Spleen (tissue), 7 donors: ENCODE data around the gene ATP6V1E1.

ENCODE experiments used
- POLR2A ChIP-seq, 3 donors: fragments of 450-650 bp; IDR thresholded peaks; one replicate each; pipeline ENCODE4 v1.5.1; 2017; ENCODE audit warnings: antibody characterized with exemption in 3 of 3, mild to moderate bottlenecking in 1 of 3
- POLR2AphosphoS5 ChIP-seq, 3 donors: sonication (generic); formaldehyde crosslinking; IDR thresholded peaks; one replicate each; pipeline ENCODE4 v1.5.1; 2017; ENCODE audit warnings: antibody characterized with exemption in 3 of 3
- TF ChIP-seq, protein P1 (sequence below), 11 experiments: fragments of 200-600 bp in 7 of 11; fragments of 450-650 bp in 4 of 11; sonication (generic) in 4 of 11; IDR thresholded peaks in 8 of 11; conservative IDR thresholded peaks in 3 of 11; 1 replicate in 7 of 11; 2 replicates in 4 of 11; pipeline versions ENCODE4 v1.4.0 to v1.8.0; 2016 to 2021; ENCODE audit warnings: antibody characterized with exemption in 11 of 11, inconsistent platforms in 4 of 11, mild to moderate bottlenecking in 1 of 11
- donor health status: DM: no; HTN: no; CAD: no; lungs with moderate emphysema.
- donor health status: DM: no; HTN: no; CAD: no.
- donor health status: DM: no; HTN: no; CAD: no.

DNA sequence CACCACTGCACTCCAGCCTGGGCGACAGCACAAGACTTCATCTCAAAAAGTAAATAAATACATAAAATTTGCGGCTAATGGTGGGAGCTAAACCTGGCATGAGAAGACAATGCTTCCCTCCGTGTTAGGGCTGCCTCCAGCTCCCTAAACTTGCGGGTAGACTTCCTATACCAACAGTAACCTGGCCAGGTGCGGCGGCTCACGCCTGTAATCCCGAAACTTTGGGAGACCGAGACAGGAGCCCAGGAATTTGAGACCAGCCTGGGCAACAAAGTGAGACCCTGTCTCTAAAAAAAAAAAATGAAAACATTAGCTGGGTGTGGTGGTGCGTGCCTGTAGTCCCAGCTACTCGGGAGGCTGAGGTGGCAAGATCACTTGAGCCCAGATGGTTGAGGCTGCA lies 39.9 kb downstream of the ATP6V1E1 start:
- TF ChIP-seq POLR2A (IDR thresholded peaks at IDR 0.05) (no peak), POLR2AphosphoS5 (IDR thresholded peaks at IDR 0.05) (no peak)
- TF ChIP-seq, protein P1, sequence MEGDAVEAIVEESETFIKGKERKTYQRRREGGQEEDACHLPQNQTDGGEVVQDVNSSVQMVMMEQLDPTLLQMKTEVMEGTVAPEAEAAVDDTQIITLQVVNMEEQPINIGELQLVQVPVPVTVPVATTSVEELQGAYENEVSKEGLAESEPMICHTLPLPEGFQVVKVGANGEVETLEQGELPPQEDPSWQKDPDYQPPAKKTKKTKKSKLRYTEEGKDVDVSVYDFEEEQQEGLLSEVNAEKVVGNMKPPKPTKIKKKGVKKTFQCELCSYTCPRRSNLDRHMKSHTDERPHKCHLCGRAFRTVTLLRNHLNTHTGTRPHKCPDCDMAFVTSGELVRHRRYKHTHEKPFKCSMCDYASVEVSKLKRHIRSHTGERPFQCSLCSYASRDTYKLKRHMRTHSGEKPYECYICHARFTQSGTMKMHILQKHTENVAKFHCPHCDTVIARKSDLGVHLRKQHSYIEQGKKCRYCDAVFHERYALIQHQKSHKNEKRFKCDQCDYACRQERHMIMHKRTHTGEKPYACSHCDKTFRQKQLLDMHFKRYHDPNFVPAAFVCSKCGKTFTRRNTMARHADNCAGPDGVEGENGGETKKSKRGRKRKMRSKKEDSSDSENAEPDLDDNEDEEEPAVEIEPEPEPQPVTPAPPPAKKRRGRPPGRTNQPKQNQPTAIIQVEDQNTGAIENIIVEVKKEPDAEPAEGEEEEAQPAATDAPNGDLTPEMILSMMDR (IDR thresholded peaks at IDR 0.05 in 8 of 11, conservative IDR thresholded peaks at IDR 0.05 in 3 of 11), result no peak
